SK-N-SH (cell line): ENCODE results near the gene MTCH2. TPM values are rescaled to one million over a fixed set of nuclear protein-coding genes. Genes with fewer than 3 reads are reported as not detected.

ENCODE experiments used
- CTCF ChIA-PET: fragments of 300-600, 350-600 bp; formaldehyde crosslinking; extraction: SDS; loops from one replicate; lab custom pipeline; 2021; lab: Yijun Ruan, JAX
- POLR2A ChIA-PET: fragments of 350-600 bp; sonication (Branson Sonifier 250); formaldehyde crosslinking; extraction: SDS; loops from one replicate; lab custom pipeline; 2020; ENCODE audit warnings: antibody characterized with exemption, inconsistent platforms; lab: Yijun Ruan, JAX
- DNase-seq: peaks from one replicate; pipeline ENCODE4 v3.0.0; 2012
- H2AFZ ChIP-seq: fragments of 200-600 bp; sonication (generic); 2 replicates; pipeline ENCODE4 v1.8.1; 2016; ENCODE audit warnings: antibody characterized with exemption, mild to moderate bottlenecking, low read depth
- H3F3A ChIP-seq: fragments of 200-600 bp; sonication (generic); replicated peaks from 2 replicates; pipeline ENCODE3; 2016; ENCODE audit warnings: antibody characterized with exemption, mild to moderate bottlenecking; ENCODE audit not compliant: insufficient read depth
- H3K27ac ChIP-seq, 2 experiments: fragments of 200-500 bp in 1 of 2; fragments of 200-600 bp in 1 of 2; sonication (Bioruptor generic) in 1 of 2; sonication (generic), shearing (Covaris generic) in 1 of 2; 2 replicates each; pipeline versions ENCODE4 v1.5.1 to v1.6.1; 2014 to 2016; ENCODE audit warnings: low read depth in 2 of 2, inconsistent platforms in 1 of 2, low read length in 1 of 2, mild to moderate bottlenecking in 1 of 2, mixed read lengths in 1 of 2
- H3K27me3 ChIP-seq: fragments of 200-600 bp; sonication (generic), shearing (Covaris generic); 2 replicates; pipeline ENCODE4 v1.6.1; 2016; ENCODE audit warnings: mixed run types; ENCODE audit not compliant: insufficient read depth
- H3K36me3 ChIP-seq, 2 experiments: fragments of 200-500 bp in 1 of 2; fragments of 200-600 bp in 1 of 2; sonication (Bioruptor generic) in 1 of 2; sonication (generic) in 1 of 2; replicated peaks in 1 of 2; 2 replicates each; pipeline versions ENCODE3 to v1.5.1; 2014 to 2016; ENCODE audit warnings: low read length in 1 of 2, mild to moderate bottlenecking in 1 of 2; ENCODE audit not compliant: insufficient read depth in 2 of 2, control insufficient read depth in 1 of 2
- H3K4me1 ChIP-seq, 2 experiments: fragments of 200-500 bp in 1 of 2; fragments of 200-600 bp in 1 of 2; sonication (Bioruptor generic) in 1 of 2; sonication (generic), shearing (Covaris generic) in 1 of 2; 2 replicates each; pipeline versions ENCODE4 v1.5.1 to v1.6.1; 2014 to 2016; ENCODE audit warnings: low read depth in 1 of 2, low read length in 1 of 2, mixed run types in 1 of 2; ENCODE audit not compliant: insufficient read depth in 2 of 2, control insufficient read depth in 1 of 2
- H3K4me2 ChIP-seq: fragments of 200-600 bp; sonication (generic), shearing (Covaris generic); 2 replicates; pipeline ENCODE4 v1.6.1; 2017; ENCODE audit warnings: mixed run types
- H3K4me3 ChIP-seq, 2 experiments: fragments of 200-500 bp in 1 of 2; fragments of 200-600 bp in 1 of 2; sonication (Bioruptor generic) in 1 of 2; sonication (generic), shearing (Covaris generic) in 1 of 2; 2 replicates each; pipeline versions ENCODE4 v1.5.1 to v1.8.1; 2014 to 2016; ENCODE audit warnings: low read depth in 2 of 2, inconsistent platforms in 1 of 2, low read length in 1 of 2, mild to moderate bottlenecking in 1 of 2, mixed read lengths in 1 of 2, moderate library complexity in 1 of 2
- H3K79me2 ChIP-seq: fragments of 200-600 bp; sonication (generic); 2 replicates; pipeline ENCODE4 v1.8.1; 2017; ENCODE audit warnings: mild to moderate bottlenecking; ENCODE audit not compliant: insufficient read depth
- H3K9ac ChIP-seq: fragments of 200-600 bp; sonication (generic); 2 replicates; pipeline ENCODE4 v1.6.1; 2017; ENCODE audit warnings: mixed run types
- H3K9me2 ChIP-seq: fragments of 200-600 bp; sonication (generic); 2 replicates; pipeline ENCODE4 v1.6.1; 2017; ENCODE audit warnings: mixed run types
- H3K9me3 ChIP-seq: fragments of 200-600 bp; sonication (generic); 2 replicates; pipeline ENCODE4 v1.6.1; 2017; ENCODE audit warnings: mixed run types, mild to moderate bottlenecking, moderate library complexity
- H4K20me1 ChIP-seq: fragments of 200-600 bp; sonication (generic); 2 replicates; pipeline ENCODE4 v1.6.1; 2017; ENCODE audit warnings: mild to moderate bottlenecking, mixed run types; ENCODE audit not compliant: insufficient read depth
- CTCF ChIP-seq: fragments of 200-600 bp; sonication (generic); IDR thresholded peaks from 2 replicates; pipeline ENCODE4 v1.6.1; 2017; ENCODE audit warnings: antibody characterized with exemption, mild to moderate bottlenecking, moderate library complexity
- FOSL2 ChIP-seq: IDR thresholded peaks from 2 replicates; pipeline ENCODE4 v1.4.0; 2012; ENCODE audit warnings: low read depth, mild to moderate bottlenecking, moderate library complexity, borderline replicate concordance
- FOXM1 ChIP-seq: IDR thresholded peaks from 2 replicates; pipeline ENCODE4 v1.4.0; 2012; ENCODE audit warnings: low read depth, mild to moderate bottlenecking
- MAX ChIP-seq: IDR thresholded peaks from 2 replicates; pipeline ENCODE4 v1.4.0; 2012; ENCODE audit warnings: low read depth
- MEF2A ChIP-seq: IDR thresholded peaks from 2 replicates; pipeline ENCODE4 v1.4.0; 2012; ENCODE audit warnings: low read depth, borderline replicate concordance
- NFIC ChIP-seq: IDR thresholded peaks from 2 replicates; pipeline ENCODE4 v1.4.0; 2012; ENCODE audit warnings: borderline replicate concordance
- NRF1 ChIP-seq: IDR thresholded peaks from 2 replicates; pipeline ENCODE4 v1.6.1; 2012; ENCODE audit warnings: low read depth, mild to moderate bottlenecking, low read length
- PBX3 ChIP-seq: IDR thresholded peaks from 2 replicates; pipeline ENCODE4; 2012
- POLR2AphosphoS5 ChIP-seq: IDR thresholded peaks from 2 replicates; pipeline ENCODE4 v1.6.1; 2012; ENCODE audit warnings: low read depth, low read length
- RAD21 ChIP-seq: IDR thresholded peaks from 2 replicates; pipeline ENCODE4 v1.6.1; 2012; ENCODE audit warnings: mild to moderate bottlenecking, low read length
- REST ChIP-seq: IDR thresholded peaks from 2 replicates; pipeline ENCODE4 v1.6.1; 2012; ENCODE audit warnings: mild to moderate bottlenecking, low read depth, low read length, moderate library complexity
- RFX5 ChIP-seq: IDR thresholded peaks from 2 replicates; pipeline ENCODE4 v1.6.1; 2012; ENCODE audit warnings: mild to moderate bottlenecking, improper control_type of control experiment, low read length
- RXRA ChIP-seq: IDR thresholded peaks from 2 replicates; pipeline ENCODE4 v1.4.0; 2012; ENCODE audit warnings: low read depth, mild to moderate bottlenecking, borderline replicate concordance
- SIN3A ChIP-seq: IDR thresholded peaks from 2 replicates; pipeline ENCODE4 v1.6.1; 2012; ENCODE audit warnings: low read depth, mild to moderate bottlenecking, low read length, moderate library complexity, borderline replicate concordance
- SMC3 ChIP-seq: IDR thresholded peaks from 2 replicates; pipeline ENCODE4 v1.6.1; 2012; ENCODE audit warnings: low read depth, low read length, improper control_type of control experiment
- TAF1 ChIP-seq: IDR thresholded peaks from 2 replicates; pipeline ENCODE4 v1.6.1; 2012; ENCODE audit warnings: low read depth, mild to moderate bottlenecking, low read length, moderate library complexity, borderline replicate concordance
- USF1 ChIP-seq: IDR thresholded peaks from 2 replicates; pipeline ENCODE4 v1.4.0; 2012; ENCODE audit warnings: low read depth, borderline replicate concordance
- USF2 ChIP-seq: fragments of 150-350 bp; IDR thresholded peaks from 2 replicates; pipeline ENCODE4 v1.6.1; 2017; ENCODE audit warnings: antibody characterized with exemption, low read length, low read depth, borderline replicate concordance
- YY1 ChIP-seq: IDR thresholded peaks from 2 replicates; pipeline ENCODE4 v1.4.0; 2012; ENCODE audit warnings: low read depth, mild to moderate bottlenecking
- ZBTB33 ChIP-seq: IDR thresholded peaks from 2 replicates; pipeline ENCODE4 v1.4.0; 2012; ENCODE audit warnings: low read depth, borderline replicate concordance
- WGBS: methylation state at CpG from one replicate; pipeline ENCODE4 v1.1.6; 2017; ENCODE audit warnings: low lambda C conversion rate; 5-methylcytosine and 5-hydroxymethylcytosine counted together
- polyA plus RNA-seq, 3 experiments: library from polyadenylated mRNA; depleted of rRNA; stranded (reverse); fragments of >200 nt; gene quantifications; 2 replicates each; pipeline ENCODE4 v1.2.3, GENCODE V29; 2012

The MTCH2 gene
- polyA plus RNA-seq, 1 of the 3 experiments (the other 2 are of a cell fraction): 132 TPM

GRCh38 chr11:47645500-47645899 is 3.1 kb upstream of the MTCH2 start:
- POLR2A ChIA-PET: no interaction called here
- Histone ChIP-seq H3K4me2 (no peak overlapping the region), H3K27ac (no peak overlapping the region), H3K79me2 (peaks cover 18% of the 10 kb centered on the region), H3K9me2 (no peaks in the 10 kb centered on the region), H3K4me3 (no peak overlapping the region), H2AFZ (no peak overlapping the region), H3K27me3 (no peaks in the 10 kb centered on the region), H3K4me1 (peaks cover 0 to 18% of the 10 kb centered on the region in 2 experiments; a peak in 3 of 4 replicates), H3K9ac (no peak overlapping the region), H4K20me1 (no peaks in the 10 kb centered on the region), H3F3A (no peaks in the 10 kb centered on the region), H3K36me3 (no peaks in the 10 kb centered on the region), H3K9me3 (no peaks in the 10 kb centered on the region)
- DNase-seq: no peak
- CTCF ChIA-PET: no interaction called here
- TF ChIP-seq PBX3 (no peak), SIN3A (no peak), POLR2AphosphoS5 (no peak), FOSL2 (no peak), TAF1 (no peak), MAX (no peak), ZBTB33 (no peak), RXRA (no peak), NFIC (no peak), USF1 (no peak), USF2 (no peak), YY1 (no peak), SMC3 (no peak), FOXM1 (no peak), MEF2A (no peak), CTCF (no peak), RFX5 (no peak), NRF1 (no peak), RAD21 (no peak), REST (no peak)
- 85% methylated on average over 6 of the region's 6 CpGs for WGBS
